GM12878 (cell line): ENCODE measurements around the gene ARHGAP6. TPM values are rescaled to one million over a fixed set of nuclear protein-coding genes. Genes with fewer than 3 reads are reported as not detected.

ENCODE experiments used
- ATAC-seq: fragments of 200-7000 bp; cut with Tn5 transposase; 3 replicates; pipeline ENCODE4 v1.9.1; 2020; ENCODE audit warnings: mild to moderate bottlenecking, moderate library complexity
- BruUV-seq: library from RNA; stranded (reverse); fragments of 400-500 nt; replicated peaks from 2 replicates; lab custom pipeline; 2021; lab: Mats Ljungman, UMichigan
- CTCF ChIA-PET: fragments of 300-600 bp; sonication (Branson Sonifier 250); formaldehyde crosslinking; extraction: SDS; loops from one replicate; lab custom pipeline; 2021; ENCODE audit warnings: inconsistent platforms; lab: Yijun Ruan, JAX
- POLR2A ChIA-PET: fragments of 350-600 bp; formaldehyde crosslinking; extraction: SDS; loops from one replicate; lab custom pipeline; 2021; ENCODE audit warnings: inconsistent platforms; lab: Charles Lee
- RAD21 ChIA-PET: fragments of 300-600 bp; sonication (Branson Sonifier 250); formaldehyde crosslinking; loops from one replicate; lab custom pipeline; 2023; ENCODE audit warnings: antibody characterized with exemption; ENCODE audit not compliant: unreplicated experiment; lab: Charles Lee
- SMC1A ChIA-PET: fragments of 300-600 bp; sonication (Branson Sonifier 250); formaldehyde crosslinking; loops from one replicate; lab custom pipeline; 2023; ENCODE audit not compliant: unreplicated experiment, uncharacterized antibody; lab: Charles Lee
- DNase-seq: peaks from one replicate; pipeline ENCODE4 v3.0.0-alpha.2; 2011; ENCODE audit warnings: low read depth, low spot score
- FAIRE-seq: peaks from 3 replicates; lab custom pipeline; 2011; peaks lifted over from hg19 to GRCh38; lab: Jason Lieb, UNC
- H2AFZ ChIP-seq: 2 replicates; pipeline ENCODE4 v1.6.0; 2011; ENCODE audit warnings: low read depth, low read length, control low read depth; ENCODE audit not compliant: control insufficient read depth
- H3K27ac ChIP-seq: 2 replicates; pipeline ENCODE4 v1.5.1; 2011; ENCODE audit warnings: control low read depth; ENCODE audit not compliant: control insufficient read depth, insufficient read depth
- H3K27me3 ChIP-seq, 2 experiments: replicated peaks in 1 of 2; 2 replicates each; pipeline versions ENCODE4 v1.6.0 to v1.6.1; 2011; ENCODE audit warnings: low read length in 1 of 2; ENCODE audit not compliant: control insufficient read depth in 2 of 2, insufficient read depth in 2 of 2
- H3K36me3 ChIP-seq, 2 experiments: 2 replicates each; pipeline ENCODE4 v1.5.1; 2011; ENCODE audit warnings: low read length in 1 of 2; ENCODE audit not compliant: control insufficient read depth in 2 of 2, insufficient read depth in 2 of 2
- H3K4me1 ChIP-seq: 2 replicates; pipeline ENCODE4 v1.6.1; 2011; ENCODE audit warnings: mild to moderate bottlenecking, low read length, moderate library complexity, mixed read lengths; ENCODE audit not compliant: control insufficient read depth, insufficient read depth
- H3K4me2 ChIP-seq: 2 replicates; pipeline ENCODE4 v1.6.0; 2011; ENCODE audit warnings: control low read depth; ENCODE audit not compliant: control insufficient read depth, insufficient read depth
- H3K4me3 ChIP-seq: fragments of 200-600 bp; sonication (generic); 2 replicates; pipeline ENCODE4 v1.5.1; 2016
- H3K79me2 ChIP-seq: 2 replicates; pipeline ENCODE4 v1.6.0; 2011; ENCODE audit warnings: low read length; ENCODE audit not compliant: control insufficient read depth, insufficient read depth
- H3K9ac ChIP-seq: 2 replicates; pipeline ENCODE4 v1.8.0; 2011; ENCODE audit warnings: low read length, control low read depth, mixed read lengths; ENCODE audit not compliant: control insufficient read depth, insufficient read depth
- H3K9me3 ChIP-seq: replicated peaks from 3 replicates; pipeline ENCODE4 v1.5.1; 2011; ENCODE audit warnings: mild to moderate bottlenecking, low read length; ENCODE audit not compliant: control insufficient read depth, insufficient read depth
- H4K20me1 ChIP-seq: 2 replicates; pipeline ENCODE4 v1.6.0; 2011; ENCODE audit not compliant: control insufficient read depth, insufficient read depth
- CREB1 ChIP-seq: IDR thresholded peaks from 2 replicates; pipeline ENCODE4 v1.6.1; 2012; ENCODE audit warnings: low read depth, mild to moderate bottlenecking, inconsistent platforms
- EP300 ChIP-seq, 2 experiments: fragments of 150-350 bp in 1 of 2; IDR thresholded peaks; 2 replicates each; pipeline ENCODE4 v1.6.1; 2011 to 2012; ENCODE audit warnings: low read depth in 2 of 2, low read length in 2 of 2, borderline replicate concordance in 1 of 2, improper control_type of control experiment in 1 of 2, inconsistent platforms in 1 of 2; ENCODE audit not compliant: control insufficient read depth in 1 of 2
- KLF5 ChIP-seq: fragments of 450-650 bp; IDR thresholded peaks from 2 replicates; pipeline ENCODE4 v1.6.1; 2014; ENCODE audit warnings: mild to moderate bottlenecking; ENCODE audit not compliant: partially characterized antibody
- NFIC ChIP-seq: IDR thresholded peaks from 2 replicates; pipeline ENCODE4 v1.6.1; 2012; ENCODE audit warnings: low read depth, mild to moderate bottlenecking, inconsistent platforms, low read length, moderate library complexity
- SIX5 ChIP-seq: IDR thresholded peaks from 2 replicates; pipeline ENCODE4 v1.6.1; 2011; ENCODE audit warnings: mild to moderate bottlenecking, low read depth, low read length, moderate library complexity; ENCODE audit not compliant: severe bottlenecking
- SREBF1 ChIP-seq: IDR thresholded peaks from 2 replicates; pipeline ENCODE4 v1.6.1; 2012; ENCODE audit warnings: mild to moderate bottlenecking, low read length
- SUPT20H ChIP-seq: IDR thresholded peaks from 2 replicates; pipeline ENCODE4 v1.6.1; 2011; ENCODE audit warnings: low read depth, mild to moderate bottlenecking, low read length, moderate library complexity, borderline replicate concordance; ENCODE audit not compliant: control insufficient read depth
- TARDBP ChIP-seq: IDR thresholded peaks from 2 replicates; pipeline ENCODE4 v1.6.1; 2016; ENCODE audit warnings: borderline replicate concordance
- ZZZ3 ChIP-seq: IDR thresholded peaks from 2 replicates; pipeline ENCODE4 v1.6.1; 2011; ENCODE audit warnings: low read depth; ENCODE audit not compliant: control insufficient read depth, insufficient read length
- WGBS: methylation state at CpG from one replicate; pipeline ENCODE4 v1.1.6; 2016; ENCODE audit warnings: low lambda C conversion rate; ENCODE audit not compliant: insufficient replicate concordance, insufficient coverage; ENCODE audit errors: missing lambda C conversion rate; 5-methylcytosine and 5-hydroxymethylcytosine counted together
- in situ Hi-C: fragments of 300-500 bp; cut with MboI; formaldehyde crosslinking; loops from 9 replicates; pipeline ENCODE4 v1.14.3; 2018; ENCODE audit warnings: mixed read lengths
- intact Hi-C: fragments of 100-400 bp; cut with micrococcal nuclease; formaldehyde crosslinking; loops from one replicate; pipeline ENCODE4 v1.14.2; 2022; ENCODE audit not compliant: unreplicated experiment
- polyA plus RNA-seq, 11 experiments: library from polyadenylated mRNA; depleted of rRNA in 4 of 11; unstranded in 6 of 11; stranded (reverse) in 5 of 11; fragments of >200 nt; fragmentation: Nextera tagmentation in 4 of 11; fragmentation: Illumina TruSeq in 1 of 11; extraction: Ambion mirVana in 4 of 11; extraction: Trizol in 1 of 11; gene quantifications; 1 replicate in 1 of 11; 2 replicates in 10 of 11; pipeline versions ENCODE4 v1.2.1 to v1.2.3, GENCODE V29; 2011 to 2016; ENCODE audit warnings: inconsistent platforms in 2 of 11, missing spikeins in 2 of 11, low read depth in 1 of 11
- total RNA-seq, 4 experiments: library from RNA; depleted of rRNA in 3 of 4; stranded (reverse); fragments of >200 nt in 3 of 4; fragmentation: Illumina TruSeq in 1 of 4; extraction: Trizol in 1 of 4; gene quantifications; 2 replicates each; pipeline versions ENCODE4 v1.2.1 to v1.2.3, GENCODE V29; 2013 to 2021
- TF ChIP-seq, protein P1 (sequence below): IDR thresholded peaks from 2 replicates; pipeline ENCODE4 v1.6.1; 2012; ENCODE audit warnings: low read depth, low read length, improper control_type of control experiment

ARHGAP6 gene
- total and polyA plus RNA-seq, 10 of the 15 experiments (the other 5 are each of a cell fraction or from before 2014, with no cell fraction given), result 0.20 to 1.8 (median 0.76) TPM

DNA sequence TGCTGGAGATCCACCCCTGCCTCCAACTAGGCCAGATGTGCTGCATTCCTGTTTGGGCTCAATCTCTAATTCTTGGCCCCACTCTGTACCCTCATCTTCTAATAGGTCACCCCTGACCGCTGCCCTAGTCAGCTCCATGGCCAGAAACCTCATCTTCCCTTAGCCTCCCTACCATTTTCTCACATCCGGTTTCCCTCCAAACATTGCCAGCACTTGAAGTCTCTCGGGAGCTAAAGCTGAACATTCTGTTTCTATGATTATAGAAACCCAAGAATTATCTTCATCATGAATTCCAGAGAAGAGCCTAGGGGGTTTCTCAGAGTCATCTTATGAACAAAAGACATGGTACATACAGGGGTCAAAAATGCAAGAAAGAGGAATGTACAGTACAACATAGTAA is 192.8 kb downstream of the ARHGAP6 start:
- CTCF ChIA-PET, result no interaction called here
- Histone ChIP-seq H3K36me3 (no peaks in the 10 kb centered on the region), H3K4me1 (no peaks in the 10 kb centered on the region), H4K20me1 (no peaks in the 10 kb centered on the region), H3K4me2 (no peak overlapping the region), H3K9ac (no peak overlapping the region), H3K27me3 (peaks cover 0 to 3% of the 10 kb centered on the region in 2 experiments; a peak in 1 of 4 replicates), H3K27ac (no peak overlapping the region), H3K79me2 (no peaks in the 10 kb centered on the region)
- in situ Hi-C loops, result no loop called here
- WGBS, result 26% methylated on average over 3 of the region's 3 CpGs
- POLR2A ChIA-PET, result no interaction called here
- DNase-seq, result no peak
- SMC1A ChIA-PET, result no interaction called here
- BruUV-seq, result no TSS peak
- FAIRE-seq, result no peak
- RAD21 ChIA-PET, result no interaction called here
- TF ChIP-seq SUPT20H (no peak), TARDBP (no peak), KLF5 (no peak), SIX5 (no peak), EP300 (IDR thresholded peaks at IDR 0.05; ENCODE audit: borderline replicate concordance in 1 of 2, control insufficient read depth in 1 of 2, low read depth in 2 of 2, low read length in 2 of 2) (no peak)
- TF ChIP-seq, protein P1, sequence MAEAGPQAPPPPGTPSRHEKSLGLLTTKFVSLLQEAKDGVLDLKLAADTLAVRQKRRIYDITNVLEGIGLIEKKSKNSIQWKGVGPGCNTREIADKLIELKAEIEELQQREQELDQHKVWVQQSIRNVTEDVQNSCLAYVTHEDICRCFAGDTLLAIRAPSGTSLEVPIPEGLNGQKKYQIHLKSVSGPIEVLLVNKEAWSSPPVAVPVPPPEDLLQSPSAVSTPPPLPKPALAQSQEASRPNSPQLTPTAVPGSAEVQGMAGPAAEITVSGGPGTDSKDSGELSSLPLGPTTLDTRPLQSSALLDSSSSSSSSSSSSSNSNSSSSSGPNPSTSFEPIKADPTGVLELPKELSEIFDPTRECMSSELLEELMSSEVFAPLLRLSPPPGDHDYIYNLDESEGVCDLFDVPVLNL, result no peak
- TF ChIP-seq, all 136 proteins: peak for 0
- no peak overlapping the region for H3K4me3 ChIP-seq
- intact Hi-C loops, result no loop called here
- no peaks in the 10 kb centered on the region for H3K9me3 ChIP-seq
- no peak for ATAC-seq
- H2AFZ ChIP-seq, result no peak overlapping the region

DNA sequence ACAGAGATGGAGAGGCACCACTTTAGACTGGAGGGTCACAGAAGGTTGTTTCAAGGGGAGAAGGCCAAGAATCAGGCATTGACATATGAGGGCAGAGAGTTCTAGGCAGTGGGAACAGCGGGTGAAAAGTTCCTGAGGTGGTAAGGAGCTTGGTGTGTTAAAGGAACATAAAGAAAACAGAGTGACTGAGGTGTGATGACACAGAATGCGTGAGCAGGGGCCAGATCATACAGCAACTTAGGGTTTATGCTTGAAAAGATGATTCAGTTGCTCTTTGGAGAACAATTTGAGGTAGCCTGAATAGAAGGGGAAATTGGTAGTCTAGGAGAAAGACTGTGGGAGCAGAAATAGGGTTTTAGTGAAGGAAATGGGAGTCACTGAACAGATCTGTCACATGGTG is 193.3 kb downstream of the ARHGAP6 start:
- no peak overlapping the region for H3K9ac ChIP-seq
- ChIA-PET POLR2A (no interaction called here), RAD21 (no interaction called here), SMC1A (no interaction called here), CTCF (no interaction called here)
- no peak for DNase-seq
- BruUV-seq, result no TSS peak
- 6% methylated on average over 2 of the region's 2 CpGs for WGBS
- H3K4me3 ChIP-seq, result no peak overlapping the region
- no peaks in the 10 kb centered on the region for H3K36me3 ChIP-seq
- no peaks in the 10 kb centered on the region for H4K20me1 ChIP-seq
- H3K4me2 ChIP-seq, result no peak overlapping the region
- H2AFZ ChIP-seq, result no peak overlapping the region
- ATAC-seq, result no peak
- in situ Hi-C loops, result no loop called here
- no peak overlapping the region for H3K27ac ChIP-seq
- TF ChIP-seq SREBF1, result no peak
- TF ChIP-seq CREB1, result no peak
- no peak for TF ChIP-seq NFIC
- TF ChIP-seq ZZZ3, result no peak
- intact Hi-C loops, result no loop called here
- no peaks in the 10 kb centered on the region for H3K79me2 ChIP-seq
- peaks cover 0 to 3% of the 10 kb centered on the region in 2 experiments; a peak in 1 of 4 replicates for H3K27me3 ChIP-seq
- H3K4me1 ChIP-seq, result no peaks in the 10 kb centered on the region
- FAIRE-seq, result no peak
- no peaks in the 10 kb centered on the region for H3K9me3 ChIP-seq
